ENCODE measurements around the gene TSEN54.

Gene TSEN54

GRCh38 chr17:75568412-75569255, 52.3 kb downstream of the TSEN54 start:
- no peak for DNase-seq

GRCh38 chr17:75570034-75570676, 53.8 kb downstream of the TSEN54 start:
- DNase-seq, result no peak

- DNase-seq, result no peak
Observed at GRCh38 chr17:75570772-75571171, 54.4 kb downstream of the TSEN54 start.

DNA sequence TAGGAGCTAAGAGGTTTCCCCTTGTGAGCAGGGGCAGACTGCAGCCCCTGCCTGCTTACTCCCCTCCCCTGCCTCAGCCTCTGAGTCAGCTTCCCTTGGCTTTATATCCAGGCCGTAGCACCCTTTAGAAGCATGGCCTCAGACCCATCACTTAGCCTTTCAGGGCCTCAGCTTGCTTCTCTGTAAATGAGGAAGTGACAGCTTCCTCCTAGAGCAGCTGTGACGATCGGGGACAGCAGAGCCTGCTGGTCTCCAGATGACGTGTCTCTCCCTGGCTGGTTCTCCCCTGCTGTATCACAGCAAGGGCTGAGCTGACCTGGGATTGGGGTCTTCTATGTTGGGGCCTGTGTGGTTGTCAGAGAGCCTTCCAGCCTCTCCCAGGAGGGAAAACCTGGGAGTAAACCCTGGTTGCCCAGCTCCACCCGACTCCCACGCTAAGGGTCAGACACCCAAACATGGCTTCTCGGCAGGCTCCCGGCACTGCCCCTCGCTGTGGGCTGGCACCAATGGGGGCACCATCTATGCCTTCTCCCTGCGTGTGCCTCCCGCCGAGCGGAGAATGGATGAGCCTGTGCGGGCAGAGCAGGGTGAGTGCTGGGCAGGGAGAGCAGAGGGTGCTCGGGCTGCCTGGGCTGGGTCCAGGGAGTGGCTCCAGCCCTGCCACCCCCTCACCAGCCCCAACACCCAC, 55.0 kb downstream of the TSEN54 start:
- no peak for DNase-seq

GRCh38 chr17:75571885-75572215, 55.5 kb downstream of the TSEN54 start:
- no peak for DNase-seq

DNA sequence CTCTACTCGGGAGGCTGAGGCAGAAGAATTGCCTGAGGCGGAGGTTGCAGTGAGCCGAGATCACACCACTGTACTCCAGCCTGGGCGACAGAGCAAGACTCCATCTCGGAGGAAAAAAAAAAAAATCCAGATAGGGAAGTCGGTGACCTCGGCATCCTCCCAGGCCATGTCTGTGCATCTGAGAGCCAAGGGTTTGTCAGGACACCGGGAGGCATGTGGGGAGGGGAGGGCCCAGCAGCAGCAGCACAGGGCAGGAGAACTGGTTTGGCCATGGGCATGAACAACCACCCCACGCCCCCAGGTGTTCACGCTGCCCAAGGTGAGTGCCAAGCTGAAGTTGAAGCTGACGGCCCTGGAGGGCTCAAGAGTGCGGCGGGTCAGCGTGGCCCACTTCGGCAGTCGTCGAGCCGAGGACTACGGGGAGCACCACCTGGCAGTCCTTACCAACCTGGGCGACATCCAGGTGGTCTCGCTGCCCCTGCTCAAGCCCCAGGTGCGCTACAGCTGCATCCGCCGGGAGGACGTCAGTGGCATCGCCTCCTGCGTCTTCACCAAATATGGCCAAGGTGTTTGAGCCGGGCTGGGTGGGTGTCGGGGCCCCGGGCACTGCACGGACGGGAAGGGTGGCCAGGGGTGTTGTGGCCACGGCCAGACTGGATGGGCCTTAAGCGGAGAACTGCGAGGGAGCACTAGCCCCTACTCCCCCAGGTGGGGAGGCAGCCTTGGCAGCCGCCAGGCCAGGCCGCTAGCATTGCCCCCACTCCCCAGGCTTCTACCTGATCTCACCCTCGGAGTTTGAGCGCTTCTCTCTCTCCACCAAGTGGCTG, 56.6 kb downstream of the TSEN54 start:
- no peak for DNase-seq

GRCh38 chr17:75573540-75573957, 57.2 kb downstream of the TSEN54 start:
- DNase-seq, result no peak

DNA sequence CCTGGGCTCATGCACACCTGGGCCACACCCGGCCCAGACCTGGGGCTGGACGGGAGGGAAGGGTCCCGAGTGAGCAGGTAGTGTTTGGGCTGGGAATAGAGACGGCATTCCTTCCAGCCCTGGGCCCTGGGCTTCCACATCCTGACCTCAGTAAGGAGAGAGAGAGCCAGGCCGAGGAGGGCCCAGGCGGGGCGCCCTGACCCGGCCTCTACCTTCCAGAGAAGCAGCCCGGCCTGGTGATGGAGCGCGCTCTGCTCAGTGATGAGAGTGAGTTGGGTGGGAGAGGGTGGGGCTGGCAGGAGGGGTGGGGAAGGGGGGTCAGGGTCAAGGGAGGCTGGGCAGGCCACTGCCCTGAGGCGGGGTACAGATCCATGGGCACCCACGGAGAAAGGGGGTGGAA, 57.7 kb downstream of the TSEN54 start:
- no peak for DNase-seq
